GM23248 (cell line): ENCODE results near the gene TBCEL. TPM values are rescaled to one million over a fixed set of nuclear protein-coding genes. Genes with fewer than 3 reads are reported as not detected.

ENCODE experiments used
- DNase-seq: peaks from one replicate; pipeline ENCODE4 v3.0.0-alpha.2; 2015
- H2AFZ ChIP-seq: fragments of 200-600 bp; sonication (generic); 2 replicates; pipeline ENCODE4 v1.6.1; 2016; ENCODE audit warnings: antibody characterized with exemption
- H3F3A ChIP-seq: fragments of 200-600 bp; sonication (generic); 2 replicates; pipeline ENCODE4 v1.6.1; 2016; ENCODE audit warnings: mild to moderate bottlenecking, antibody characterized with exemption, mixed run types; ENCODE audit not compliant: insufficient read depth
- H3K27ac ChIP-seq: fragments of 200-600 bp; sonication (generic); 2 replicates; pipeline ENCODE4 v1.5.1; 2016; ENCODE audit warnings: mild to moderate bottlenecking
- H3K27me3 ChIP-seq: fragments of 200-600 bp; sonication (generic); replicated peaks from 2 replicates; pipeline ENCODE4 v1.6.1; 2016; ENCODE audit warnings: mild to moderate bottlenecking; ENCODE audit not compliant: insufficient read depth
- H3K36me3 ChIP-seq: fragments of 200-600 bp; sonication (generic); 2 replicates; pipeline ENCODE4 v1.6.1; 2016; ENCODE audit warnings: low read depth, mild to moderate bottlenecking
- H3K4me1 ChIP-seq: fragments of 200-600 bp; sonication (generic); 2 replicates; pipeline ENCODE4 v1.6.1; 2016; ENCODE audit warnings: mild to moderate bottlenecking; ENCODE audit not compliant: insufficient read depth
- H3K4me2 ChIP-seq: fragments of 200-600 bp; sonication (generic); one replicate; pipeline ENCODE4 v1.6.1; 2016; ENCODE audit warnings: mild to moderate bottlenecking; ENCODE audit not compliant: unreplicated experiment
- H3K4me3 ChIP-seq: fragments of 200-600 bp; sonication (generic); 2 replicates; pipeline ENCODE4 v1.5.1; 2016; ENCODE audit warnings: mild to moderate bottlenecking
- H3K79me2 ChIP-seq: fragments of 200-600 bp; sonication (generic); 2 replicates; pipeline ENCODE4 v1.6.1; 2016; ENCODE audit warnings: mild to moderate bottlenecking; ENCODE audit not compliant: insufficient read depth
- H3K9ac ChIP-seq: fragments of 200-600 bp; sonication (generic); 2 replicates; pipeline ENCODE4 v1.6.1; 2016; ENCODE audit warnings: mild to moderate bottlenecking
- H3K9me2 ChIP-seq: fragments of 200-600 bp; sonication (generic); 2 replicates; pipeline ENCODE4 v1.6.1; 2016; ENCODE audit warnings: mixed run types, mild to moderate bottlenecking, moderate library complexity; ENCODE audit not compliant: insufficient read depth
- H3K9me3 ChIP-seq: fragments of 200-600 bp; sonication (generic); one replicate; pipeline ENCODE4 v1.6.1; 2017; ENCODE audit warnings: low read depth
- H4K20me1 ChIP-seq: fragments of 200-600 bp; sonication (generic); 2 replicates; pipeline ENCODE4 v1.6.0; 2016; ENCODE audit not compliant: insufficient read depth
- EZH2 ChIP-seq: fragments of 200-600 bp; sonication (generic); IDR thresholded peaks from 2 replicates; pipeline ENCODE4 v1.6.1; 2018; ENCODE audit warnings: antibody characterized with exemption, mild to moderate bottlenecking; ENCODE audit not compliant: insufficient read depth, poor library complexity, severe bottlenecking
- EZH2phosphoT487 ChIP-seq: fragments of 200-600 bp; sonication (generic); IDR thresholded peaks from 2 replicates; pipeline ENCODE4 v1.6.1; 2018; ENCODE audit warnings: antibody characterized with exemption, moderate library complexity, mild to moderate bottlenecking, low read depth; ENCODE audit not compliant: insufficient read depth
- WGBS, 2 experiments: methylation state at CpG; one replicate each; pipeline ENCODE4 v1.1.6; 2015 to 2017; ENCODE audit warnings: low lambda C conversion rate in 2 of 2, low coverage in 1 of 2; ENCODE audit errors: missing lambda C conversion rate in 2 of 2; 5-methylcytosine and 5-hydroxymethylcytosine counted together
- in situ Hi-C: fragments of 300-500 bp; cut with MboI; formaldehyde crosslinking; loops from 2 replicates; pipeline ENCODE4 v1.15.0; 2020
- polyA plus RNA-seq: library from polyadenylated mRNA; unstranded; fragments of >200 nt; fragmentation: Nextera tagmentation; extraction: Ambion mirVana; gene quantifications from 2 replicates; pipeline ENCODE4 v1.2.1, GENCODE V29; 2016
- total RNA-seq: library from RNA; depleted of rRNA; stranded (reverse); fragments of >200 nt; shearing (Covaris generic); gene quantifications from 2 replicates; pipeline ENCODE4 v1.2.3, GENCODE V29; 2014

Gene TBCEL
- total and polyA plus RNA-seq, 2 experiments from 2014 or later: 13.0 to 27.9 TPM

DNA sequence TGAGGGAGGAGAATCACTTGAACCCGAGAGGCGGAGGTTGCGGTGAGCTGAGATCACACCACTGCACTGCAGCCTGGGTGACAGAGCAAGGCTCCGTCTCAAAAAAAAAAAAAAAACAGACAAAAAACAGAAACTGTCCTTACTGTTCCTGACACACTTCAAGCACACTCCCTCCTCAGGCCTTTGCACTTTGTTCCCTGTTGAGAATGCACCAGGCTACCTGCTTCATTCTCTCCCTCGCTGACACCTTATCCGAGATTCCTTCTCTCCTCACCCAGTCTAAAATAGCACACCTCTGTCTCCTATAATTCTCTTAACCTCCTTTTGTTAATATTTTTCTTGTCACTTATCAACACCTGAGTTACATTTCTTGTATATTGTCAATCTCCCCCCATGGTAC is 44.9 kb downstream of the TBCEL start:
- no peak overlapping the region for H3K4me3 ChIP-seq
- H4K20me1 ChIP-seq: peaks cover 3% of the 10 kb centered on the region; the same call in 1 of the 2 replicates
- no peak overlapping the region for H2AFZ ChIP-seq
- TF ChIP-seq EZH2: no peak
- no peak for TF ChIP-seq EZH2phosphoT487
- DNase-seq: no peak
- no peak overlapping the region for H3K27ac ChIP-seq
- no peaks in the 10 kb centered on the region for H3K27me3 ChIP-seq
- 96 to 97% methylated on average over 6 of the region's 6 CpGs for WGBS, 2 experiments
- H3K4me2 ChIP-seq: no peak overlapping the region
- H3K4me1 ChIP-seq: no peaks in the 10 kb centered on the region
- no peaks in the 10 kb centered on the region for H3K79me2 ChIP-seq
- in situ Hi-C loops: no loop called here
- H3K9ac ChIP-seq: no peak overlapping the region
- H3K9me2 ChIP-seq: no peaks in the 10 kb centered on the region
- H3K9me3 ChIP-seq: no peaks in the 10 kb centered on the region
- peaks cover 14% of the 10 kb centered on the region; the same call in 1 of the 2 replicates for H3K36me3 ChIP-seq
- H3F3A ChIP-seq: no peaks in the 10 kb centered on the region

DNA sequence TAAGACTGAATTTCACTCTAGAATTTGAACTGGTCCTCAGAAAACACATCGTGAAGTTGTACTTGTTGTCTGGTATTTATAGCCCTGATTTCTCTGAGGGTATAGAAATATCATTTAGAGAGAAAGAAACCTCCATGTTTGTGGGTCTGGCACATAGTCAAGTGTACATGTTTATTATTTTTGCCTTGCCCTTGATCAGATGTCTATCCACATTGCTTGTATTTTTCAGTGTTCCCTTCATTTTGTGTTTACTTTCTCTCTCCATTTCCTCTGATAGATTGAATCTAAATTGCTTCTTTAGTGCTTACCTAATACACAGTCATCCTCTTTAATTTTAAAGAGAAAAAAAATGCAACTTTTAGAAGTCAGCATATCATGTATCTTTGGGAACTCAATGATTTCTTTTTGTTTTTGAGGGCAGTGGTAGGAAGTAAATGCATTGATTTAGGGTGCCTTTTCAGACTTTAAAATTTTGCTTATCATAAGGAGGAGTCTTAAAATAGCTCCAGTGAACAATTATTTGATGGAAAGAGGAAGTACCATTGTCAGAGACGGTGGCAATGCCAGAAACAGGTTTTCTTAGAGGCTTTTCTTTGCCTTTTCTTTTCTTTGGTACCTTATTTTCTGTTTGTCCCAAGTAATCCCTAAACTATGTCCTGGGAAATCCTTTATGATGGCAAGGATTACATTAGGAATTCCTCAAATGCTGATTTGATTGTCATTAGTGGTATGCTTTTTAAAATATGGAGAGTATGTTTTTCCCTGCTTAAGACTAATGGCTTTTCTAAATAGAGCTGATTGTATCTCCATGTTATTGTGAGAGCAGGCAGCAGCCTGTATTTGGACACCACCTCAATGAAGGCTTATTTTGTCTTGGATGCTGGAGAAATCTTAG is 47.3 kb downstream of the TBCEL start:
- Histone ChIP-seq H3K9me3 (no peaks in the 10 kb centered on the region), H3K9ac (no peak overlapping the region), H3K79me2 (no peaks in the 10 kb centered on the region), H3K4me1 (no peaks in the 10 kb centered on the region), H2AFZ (no peak overlapping the region), H3K9me2 (no peaks in the 10 kb centered on the region), H3K36me3 (peaks cover 13% of the 10 kb centered on the region; the same call in 1 of the 2 replicates), H3K27ac (no peak overlapping the region), H4K20me1 (peaks cover 3% of the 10 kb centered on the region; the same call in 1 of the 2 replicates), H3K27me3 (no peaks in the 10 kb centered on the region), H3K4me2 (no peak overlapping the region), H3F3A (no peaks in the 10 kb centered on the region), H3K4me3 (no peak overlapping the region)
- in situ Hi-C loops: no loop called here
- 65 to 70% methylated on average over 2 of the region's 2 CpGs for WGBS, 2 experiments
- no peak for DNase-seq
- TF ChIP-seq EZH2 (no peak), EZH2phosphoT487 (no peak)

DNA sequence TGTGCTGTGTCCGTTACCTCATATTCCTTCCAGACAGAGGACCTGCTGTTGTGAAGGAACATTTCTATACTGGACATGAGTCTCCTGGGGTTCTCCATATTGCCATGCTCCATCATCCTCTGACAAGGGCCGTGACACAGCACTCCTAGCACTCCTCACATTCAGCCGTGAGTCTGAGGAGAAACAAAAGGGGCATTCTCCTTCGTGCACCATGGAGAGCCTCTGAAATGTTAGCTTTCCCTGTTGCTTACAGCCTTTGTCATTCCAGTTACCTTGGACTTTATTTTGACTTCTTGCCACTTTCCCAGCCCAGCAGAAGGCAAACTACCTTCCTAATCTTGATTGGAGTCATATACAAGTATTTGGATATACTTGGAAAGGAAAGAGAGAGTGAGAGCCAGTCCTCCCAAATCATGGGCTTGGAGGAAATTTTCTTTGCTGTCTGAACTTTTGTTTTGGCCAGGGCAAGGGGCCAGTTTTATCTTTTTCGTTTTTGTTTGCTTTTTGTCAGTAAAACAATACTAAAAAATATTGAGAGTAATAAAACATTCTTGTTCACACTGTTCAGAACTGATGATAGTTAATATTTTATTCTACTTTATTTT is 48.0 kb downstream of the TBCEL start:
- Histone ChIP-seq H3F3A (no peaks in the 10 kb centered on the region), H3K4me2 (no peak overlapping the region), H2AFZ (no peak overlapping the region), H3K79me2 (no peaks in the 10 kb centered on the region), H3K27ac (no peak overlapping the region), H4K20me1 (peaks cover 3% of the 10 kb centered on the region; the same call in 1 of the 2 replicates), H3K9me2 (no peaks in the 10 kb centered on the region), H3K4me3 (no peak overlapping the region), H3K4me1 (no peaks in the 10 kb centered on the region), H3K9me3 (no peaks in the 10 kb centered on the region), H3K27me3 (no peaks in the 10 kb centered on the region), H3K36me3 (peaks cover 13% of the 10 kb centered on the region), H3K9ac (no peak overlapping the region)
- no peak for TF ChIP-seq EZH2phosphoT487
- DNase-seq: no peak
- 48 to 53% methylated on average over 5 of the region's 5 CpGs for WGBS, 2 experiments
- in situ Hi-C loops: no loop called here

DNA sequence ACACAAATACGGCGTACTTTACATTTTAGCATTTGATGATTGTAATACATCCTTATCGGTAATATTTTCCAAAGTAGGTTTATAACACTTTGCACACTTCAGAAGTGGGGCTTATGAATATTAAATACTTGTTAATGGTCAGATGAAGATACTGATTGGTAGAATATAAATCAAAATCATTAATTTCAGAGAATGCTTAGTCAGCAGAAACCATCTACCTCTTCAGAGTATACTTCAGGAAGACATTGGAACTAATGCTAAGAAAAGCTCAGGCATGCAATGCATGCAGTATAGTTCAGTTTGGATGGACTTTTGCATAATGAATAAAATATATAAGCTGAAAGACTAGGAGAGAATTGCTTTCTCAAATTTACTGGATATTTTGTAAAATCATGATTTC is 57.4 kb downstream of the TBCEL start:
- Histone ChIP-seq H3K79me2 (no peaks in the 10 kb centered on the region), H3F3A (no peaks in the 10 kb centered on the region), H3K4me1 (0 out of 2 replicates have a peak, but pooled peaks cover under 1% of the 10 kb centered on the region), H2AFZ (no peak overlapping the region), H3K9ac (no peak overlapping the region), H3K9me3 (no peaks in the 10 kb centered on the region), H3K27me3 (no peaks in the 10 kb centered on the region), H3K4me3 (no peak overlapping the region), H3K36me3 (no peaks in the 10 kb centered on the region; the same call in 1 of the 2 replicates), H3K27ac (no peak overlapping the region), H3K9me2 (no peaks in the 10 kb centered on the region), H3K4me2 (no peak overlapping the region), H4K20me1 (peaks cover 3% of the 10 kb centered on the region; the same call in 1 of the 2 replicates)
- in situ Hi-C loops: no loop called here
- WGBS, 2 experiments: 94 to 100% methylated on average over 3 of the region's 3 CpGs
- TF ChIP-seq EZH2phosphoT487: no peak
- DNase-seq: no peak
